Stimulated activated CD4-positive, alpha-beta T cell treated with anti-CD3 and anti-CD28 coated beads, Interleukin-1b, Interleukin-23, amount 100 ng/mL, for 1 hour (primary cell): ENCODE results near the gene FBXO31.

Source experiments
- DNase-seq, 2 donors: peaks; one replicate each; pipeline ENCODE4 v3.0.0-alpha.2; 2020; ENCODE audit warnings: low read depth in 2 of 2

Gene FBXO31

GRCh38 chr16:87278191-87279093 is 105.1 kb downstream of the FBXO31 start:
- peak in 1 of 2 donors; percentile 10 for DNase-seq
